Stimulated activated CD4-positive, alpha-beta T cell treated with anti-CD3 and anti-CD28 coated beads, Interleukin-15, amount 100 ng/mL, for 1 hour (primary cell): ENCODE data around the gene SLC16A11.
"Not testable (repeated sequence)": the region's sequence is repeated elsewhere in the genome, so short reads cannot be mapped to it uniquely, and the experiment has no call there.

Source experiments
- DNase-seq, 2 donors: peaks; one replicate each; pipeline ENCODE4 v3.0.0-alpha.2; 2020; ENCODE audit warnings: low read depth in 1 of 2, low spot score in 1 of 2

The SLC16A11 gene

GRCh38 chr17:7043497-7044198 lies at the start of gene SLC16A11:
SLC16A11 (minus strand) TSS chr17:7044092; CDS start chr17:7043513, 579 bp downstream.
- no peak for DNase-seq

- DNase-seq = not testable (repeated sequence)
These were observed 47.6 kb upstream of the SLC16A11 start for GRCh38 chr17:7091311-7092005.

DNA sequence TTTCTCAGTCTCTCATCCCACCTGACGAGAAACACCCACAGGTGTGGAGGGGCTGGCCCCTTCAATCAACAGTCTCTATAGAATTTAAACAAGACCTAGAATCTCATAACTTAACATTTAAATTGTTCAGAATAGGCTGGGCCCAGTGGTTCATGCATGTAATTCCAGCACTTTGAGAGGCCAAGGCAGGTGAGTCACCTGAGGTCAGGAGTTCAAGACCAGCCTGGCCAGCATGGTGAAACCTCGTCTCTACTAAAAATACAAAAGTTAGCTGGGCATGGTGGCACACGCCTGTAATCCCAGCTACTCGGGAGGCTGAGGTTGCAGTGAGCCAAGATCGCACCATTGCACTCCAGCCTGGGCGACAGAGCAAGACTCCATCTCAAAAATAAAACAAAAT lies 45.7 kb upstream of the SLC16A11 start:
- not testable (repeated sequence) for DNase-seq

DNA sequence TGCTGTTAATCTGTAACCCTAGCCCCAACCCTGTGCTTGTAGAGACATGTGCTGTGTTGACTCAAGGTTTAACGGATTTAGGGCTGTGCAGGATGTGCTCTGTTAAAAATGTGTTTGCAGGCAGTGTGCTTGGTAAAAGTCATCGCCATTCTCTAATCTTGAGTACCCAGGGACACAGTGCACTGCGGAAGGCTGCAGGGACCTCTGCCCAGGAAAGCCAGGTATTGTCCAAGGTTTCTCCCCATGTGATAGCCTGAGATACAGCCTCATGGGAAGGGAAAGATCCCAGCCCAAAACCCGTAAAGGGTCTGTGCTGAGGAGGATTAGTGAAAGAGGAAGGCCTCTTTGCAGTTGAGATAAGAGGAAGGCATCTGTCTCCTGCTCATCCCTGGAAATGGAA lies 44.5 kb upstream of the SLC16A11 start:
- DNase-seq = not testable (repeated sequence)

DNA sequence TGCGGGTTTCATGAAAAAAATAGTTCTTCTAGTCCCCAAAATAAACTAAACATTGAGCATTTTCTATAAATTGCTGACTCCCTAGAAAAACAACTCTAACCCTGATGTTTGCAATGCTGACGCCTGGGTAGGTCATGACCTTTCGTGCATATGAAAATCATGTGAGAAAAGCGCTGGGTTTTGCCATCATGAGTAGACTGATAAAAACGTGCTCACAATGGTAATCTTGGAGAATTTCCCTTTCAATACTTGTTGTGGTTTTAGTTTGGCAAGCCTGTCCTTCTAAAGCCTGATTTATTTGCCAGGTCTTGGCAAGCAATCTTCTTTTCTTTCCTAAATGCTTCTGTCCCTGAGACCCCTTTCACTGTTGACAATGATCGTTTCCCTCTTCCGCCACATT lies 40.2 kb upstream of the SLC16A11 start:
- DNase-seq = no peak

- no peak for DNase-seq
These were observed 39.7 kb upstream of the SLC16A11 start for GRCh38 chr17:7083592-7083991.

GRCh38 chr17:7081341-7082062 lies 37.6 kb upstream of the SLC16A11 start:
- no peak for DNase-seq

DNA sequence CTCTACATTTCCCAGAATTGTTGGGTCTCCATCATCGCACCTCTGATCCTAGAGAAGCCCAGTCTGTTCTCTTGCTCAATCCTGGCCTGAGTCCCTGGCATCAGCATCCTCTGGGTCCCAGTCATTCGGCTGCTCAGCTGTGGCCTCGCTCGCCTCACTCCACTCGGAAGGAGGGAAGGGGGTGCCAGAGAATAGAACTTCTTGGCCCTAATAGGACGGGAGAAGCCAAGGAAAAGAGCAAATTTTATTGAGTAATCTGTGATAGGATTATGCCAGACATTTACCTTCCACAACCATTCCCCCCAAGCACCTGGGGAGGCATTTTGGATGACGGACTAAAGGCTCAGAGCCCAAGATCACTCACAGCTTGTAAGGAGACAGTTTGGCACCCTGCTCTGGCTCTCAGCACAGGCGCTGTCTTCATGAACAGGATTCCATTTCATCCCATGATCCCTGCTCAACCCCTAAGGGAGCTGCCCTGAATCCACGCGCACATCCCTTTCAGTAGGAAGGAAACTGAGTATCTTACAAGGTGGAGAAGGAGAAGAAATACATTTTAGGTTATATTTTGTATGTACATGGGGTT lies 36.7 kb upstream of the SLC16A11 start:
- DNase-seq = no peak

- no peak for DNase-seq
These were observed 35.9 kb upstream of the SLC16A11 start, which contains the start of gene CLEC10A for GRCh38 chr17:7079581-7080455. CLEC10A (minus strand) TSS chr17:7080251; CDS start chr17:7078812, 1,439 bp downstream.

GRCh38 chr17:7078711-7079110 lies 34.8 kb upstream of the SLC16A11 start:
- no peak for DNase-seq

- DNase-seq = no peak
These were observed 34.1 kb upstream of the SLC16A11 start for GRCh38 chr17:7077911-7078546.

DNA sequence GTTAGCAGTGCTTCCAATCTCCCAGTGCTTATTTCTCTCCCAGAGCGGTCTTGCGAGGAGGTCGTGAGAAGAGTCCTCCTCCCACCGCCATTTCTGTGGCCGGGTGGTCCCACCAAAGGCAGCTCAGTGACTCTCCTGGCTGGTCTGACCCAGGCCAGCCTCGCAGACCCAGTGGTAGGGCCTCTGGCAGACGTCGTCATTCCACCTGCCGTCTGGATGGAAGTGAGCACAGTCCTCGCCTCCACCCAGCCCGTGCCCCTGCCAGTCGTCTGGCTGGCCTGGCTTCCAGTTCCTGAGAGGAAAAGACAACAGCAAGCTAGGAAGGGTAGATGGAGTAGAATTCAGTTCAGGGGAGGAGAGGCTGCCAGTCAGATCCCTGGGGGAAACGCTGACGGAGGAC lies 31.0 kb upstream of the SLC16A11 start:
- no peak for DNase-seq

DNA sequence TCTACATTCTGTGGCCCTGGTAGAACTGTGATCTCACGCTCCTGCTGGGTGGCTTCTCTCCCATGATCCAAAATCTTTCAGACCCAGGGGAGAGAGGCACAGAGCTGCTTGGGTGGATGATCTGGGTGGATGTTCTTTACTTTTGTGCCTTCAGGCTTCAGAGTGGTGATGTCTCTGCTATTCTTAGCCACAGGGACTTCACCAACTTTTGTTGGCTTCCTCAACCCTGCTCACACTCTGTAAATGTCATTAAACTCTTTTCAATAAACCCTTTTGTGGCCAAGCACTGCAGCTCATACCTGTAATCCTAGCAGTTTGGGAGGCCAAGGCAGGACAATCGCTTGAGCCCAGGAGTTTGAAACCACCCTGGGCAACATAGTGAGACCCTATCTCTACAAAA lies 28.5 kb upstream of the SLC16A11 start:
- no peak for DNase-seq

DNA sequence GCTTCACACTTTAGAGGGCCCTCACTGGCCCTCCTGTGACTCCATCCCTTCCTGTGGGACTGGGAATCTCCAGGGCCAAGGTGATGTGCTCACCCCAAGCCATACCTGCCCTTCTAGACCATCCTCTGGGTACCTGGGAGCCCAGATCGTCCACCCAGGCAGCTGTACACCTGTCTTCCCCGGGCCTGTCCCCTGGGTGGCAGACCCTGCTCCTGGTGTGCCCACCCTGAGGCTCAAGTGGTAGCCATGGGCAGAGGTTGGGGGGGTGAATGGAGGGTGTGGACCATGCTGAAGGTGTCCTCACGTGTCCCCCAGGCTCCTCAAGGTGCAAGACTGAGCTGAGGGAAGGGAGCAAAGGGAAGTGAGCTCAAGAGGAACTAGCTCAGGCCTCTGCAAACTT lies 26.8 kb upstream of the SLC16A11 start:
- no peak for DNase-seq

DNA sequence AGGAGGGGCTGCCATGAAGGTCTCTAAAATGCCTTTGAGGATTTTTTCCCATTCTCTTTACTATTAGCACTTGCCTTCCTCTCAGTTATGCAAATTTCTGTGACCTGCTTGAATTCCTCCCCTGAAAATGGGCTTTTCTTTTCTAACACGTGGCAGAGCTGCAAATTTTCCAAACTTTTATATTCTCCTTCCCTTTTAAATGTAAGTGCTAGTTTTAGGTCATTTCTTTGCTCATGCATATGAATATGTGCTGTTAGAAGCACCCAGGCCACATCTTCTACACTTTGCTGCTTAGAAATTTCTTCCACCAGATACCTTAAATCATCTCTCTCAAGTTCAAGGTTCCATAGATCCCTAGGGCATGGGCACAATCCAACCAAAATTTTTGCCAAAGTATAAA lies 24.4 kb upstream of the SLC16A11 start:
- no peak for DNase-seq

- no peak for DNase-seq
These were observed 23.3 kb upstream of the SLC16A11 start for GRCh38 chr17:7067198-7067597.

- no peak for DNase-seq
These were observed 20.4 kb upstream of the SLC16A11 start for GRCh38 chr17:7064261-7064660.

DNA sequence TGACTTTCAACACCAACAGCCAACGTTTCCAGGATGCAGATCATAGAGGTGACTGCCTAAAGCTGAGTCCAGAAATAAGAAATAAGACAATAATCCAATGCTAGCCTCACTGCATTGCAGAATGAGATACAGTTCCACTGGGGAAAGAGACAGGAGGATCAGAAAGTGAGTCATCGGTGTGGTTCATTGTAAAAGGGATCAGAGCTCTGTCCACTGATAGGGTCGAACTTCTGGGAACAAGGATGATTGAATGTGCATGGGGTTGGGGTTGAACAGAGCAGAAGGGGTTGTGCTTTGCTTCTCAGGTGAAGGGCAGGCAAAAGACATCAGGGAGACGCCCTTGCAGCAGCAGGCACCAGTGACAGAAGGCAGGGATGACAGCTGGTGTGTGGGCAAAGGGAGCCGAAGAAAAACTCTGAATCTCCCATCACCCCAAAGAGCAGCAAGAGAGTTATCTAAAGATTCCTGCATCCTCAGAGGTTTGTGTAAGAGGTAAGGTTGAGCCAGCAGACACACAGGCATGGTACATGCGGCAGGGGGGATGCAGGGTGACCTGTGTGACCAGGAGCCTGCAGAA lies 19.7 kb upstream of the SLC16A11 start:
- DNase-seq = no peak

DNA sequence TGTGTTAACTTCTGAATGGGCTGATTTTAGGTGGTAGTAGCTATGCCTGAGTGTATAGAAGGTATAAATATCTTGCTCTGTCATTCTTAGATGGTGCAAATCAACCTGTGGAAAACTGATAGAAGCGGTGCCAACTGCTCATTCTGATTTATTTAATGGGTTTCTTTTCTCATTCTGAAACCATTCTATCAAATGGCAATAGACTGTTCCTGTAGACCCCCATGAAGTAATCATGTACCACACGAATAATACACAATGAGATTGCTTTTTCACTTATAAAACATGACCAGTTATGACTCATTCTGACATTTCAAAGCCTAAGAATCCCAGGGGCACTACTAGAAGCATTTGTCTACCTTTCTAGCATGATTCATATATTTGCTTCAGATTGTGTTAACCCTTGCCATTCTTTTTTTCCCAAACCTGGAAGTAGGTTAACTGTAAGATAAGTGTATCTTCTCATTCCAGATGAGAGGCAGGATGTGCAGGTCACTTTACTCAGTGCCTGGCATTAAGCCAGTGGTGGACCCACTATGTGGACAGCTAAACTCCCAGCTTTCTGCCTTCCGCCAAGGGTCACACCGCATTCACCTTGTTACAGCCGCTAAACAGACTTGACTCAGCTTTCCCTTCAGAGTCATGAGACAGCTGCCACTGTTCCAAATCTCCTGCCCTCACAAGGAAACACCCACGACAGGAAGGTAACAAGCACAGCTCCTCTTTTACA lies 16.4 kb upstream of the SLC16A11 start:
- DNase-seq = no peak
